ENCODE measurements around the gene CEBPB. TPM values are rescaled to one million over a fixed set of nuclear protein-coding genes. Genes with fewer than 3 reads are reported as not detected.

Gene CEBPB
- total RNA-seq, 1 donor from 2014 or later, result 0.78 TPM

GRCh38 chr20:50230184-50230583, 39.6 kb downstream of the CEBPB start:
- no peak for DNase-seq

- no peak for DNase-seq
Observed at GRCh38 chr20:50230871-50231560, 40.4 kb downstream of the CEBPB start.

GRCh38 chr20:50231854-50232253, 41.2 kb downstream of the CEBPB start:
- no peak for DNase-seq

- DNase-seq, result no peak
Observed at GRCh38 chr20:50232651-50233324, 42.2 kb downstream of the CEBPB start.

- no peak for DNase-seq
Observed at GRCh38 chr20:50233325-50234212, 42.9 kb downstream of the CEBPB start.

GRCh38 chr20:50234288-50234687, 43.7 kb downstream of the CEBPB start:
- no peak for DNase-seq

GRCh38 chr20:50237349-50237748, 46.7 kb downstream of the CEBPB start:
- DNase-seq, result no peak

GRCh38 chr20:50238081-50238800, 47.6 kb downstream of the CEBPB start:
- no peak for DNase-seq

GRCh38 chr20:50240092-50240491, 49.5 kb downstream of the CEBPB start:
- DNase-seq, result no peak

GRCh38 chr20:50242178-50242514, 51.5 kb downstream of the CEBPB start:
- no peak for DNase-seq

Other genes with a start within 250 kb of the CEBPB start
- gene SNAI1, start 207.8 kb upstream of the CEBPB start, total RNA-seq, result not detected
- gene UBE2V1, start 77.7 kb upstream of the CEBPB start, total RNA-seq, result 30.1 TPM
- 10.0 TPM for gene PEDS1, start 37.1 kb upstream of the CEBPB start, total RNA-seq